Naive thymus-derived CD4-positive, alpha-beta T cell (primary cell): ENCODE measurements around the gene IL4I1. TPM values are rescaled to one million over a fixed set of nuclear protein-coding genes. Genes with fewer than 3 reads are reported as not detected.

Experiments
- ATAC-seq: fragments of 150-1000 bp; cut with Tn5 transposase; 2 replicates; pipeline ENCODE4 v1.10.0; 2021; ENCODE audit warnings: mild to moderate bottlenecking, moderate library complexity
- CTCF ChIA-PET: fragments of 350-600 bp; sonication (Branson Sonifier 250); formaldehyde crosslinking; loops from one replicate; lab custom pipeline; 2021; ENCODE audit warnings: antibody characterized with exemption; lab: Charles Lee
- POLR2A ChIA-PET: fragments of 350-600 bp; sonication (Branson Sonifier 250); formaldehyde crosslinking; loops from one replicate; lab custom pipeline; 2021; ENCODE audit warnings: antibody characterized with exemption, inconsistent platforms; lab: Charles Lee
- DNase-seq, 9 donors: peaks; one replicate each; pipeline versions ENCODE4 v3.0.0 to v3.0.0-alpha.2; 2020 to 2022; ENCODE audit warnings: mixed read lengths in 1 of 9
- H3K27ac ChIP-seq: one replicate; pipeline ENCODE4 v1.7.0; 2013; ENCODE audit warnings: mild to moderate bottlenecking, low read depth, low read length, moderate library complexity
- H3K27me3 ChIP-seq, 2 donors: one replicate each; pipeline ENCODE4 v1.7.0; 2013; ENCODE audit warnings: low read length in 2 of 2, mild to moderate bottlenecking in 2 of 2, moderate library complexity in 2 of 2; ENCODE audit not compliant: control insufficient read depth in 2 of 2, insufficient read depth in 2 of 2
- H3K36me3 ChIP-seq, 3 experiments: 1 replicate in 2 of 3; 2 replicates in 1 of 3; pipeline ENCODE4 v1.7.0; 2013; ENCODE audit warnings: low read length in 3 of 3, mild to moderate bottlenecking in 3 of 3, moderate library complexity in 1 of 3; ENCODE audit not compliant: insufficient read depth in 3 of 3, control insufficient read depth in 2 of 3
- H3K4me1 ChIP-seq, 2 donors: one replicate each; pipeline ENCODE4 v1.7.0; 2013; ENCODE audit warnings: low read length in 2 of 2, mild to moderate bottlenecking in 2 of 2, moderate library complexity in 1 of 2; ENCODE audit not compliant: control insufficient read depth in 2 of 2, insufficient read depth in 2 of 2
- H3K4me3 ChIP-seq: 2 replicates; pipeline ENCODE4 v1.7.0; 2013; ENCODE audit warnings: mild to moderate bottlenecking, low read length
- H3K9me3 ChIP-seq, 3 experiments: 1 replicate in 2 of 3; 2 replicates in 1 of 3; pipeline ENCODE4 v1.7.0; 2013; ENCODE audit warnings: low read length in 3 of 3; ENCODE audit not compliant: control insufficient read depth in 2 of 3
- H3K27ac Mint-ChIP-seq, 9 donors: one replicate each; pipeline ENCODE4 v1.8.0; 2020 to 2022; ENCODE audit warnings: mixed read lengths in 9 of 9, mild to moderate bottlenecking in 8 of 9, moderate library complexity in 5 of 9, inconsistent platforms in 2 of 9
- H3K27me3 Mint-ChIP-seq, 5 donors: one replicate each; pipeline ENCODE4 v1.8.0; 2021 to 2022; ENCODE audit warnings: mixed read lengths in 5 of 5, mild to moderate bottlenecking in 1 of 5
- H3K36me3 Mint-ChIP-seq, 5 donors: one replicate each; pipeline ENCODE4 v1.8.0; 2020 to 2022; ENCODE audit warnings: mixed read lengths in 5 of 5, mild to moderate bottlenecking in 3 of 5, inconsistent platforms in 1 of 5
- H3K4me1 Mint-ChIP-seq, 7 donors: one replicate each; pipeline ENCODE4 v1.8.0; 2020 to 2022; ENCODE audit warnings: mixed read lengths in 7 of 7, mild to moderate bottlenecking in 3 of 7, inconsistent platforms in 1 of 7
- H3K4me3 Mint-ChIP-seq, 10 donors: one replicate each; pipeline ENCODE4 v1.8.0; 2020 to 2022; ENCODE audit warnings: mild to moderate bottlenecking in 10 of 10, mixed read lengths in 10 of 10, moderate library complexity in 6 of 10, inconsistent platforms in 2 of 10
- H3K9me3 Mint-ChIP-seq, 11 donors: one replicate each; pipeline ENCODE4 v1.8.0; 2020 to 2022; ENCODE audit warnings: mixed read lengths in 11 of 11, mild to moderate bottlenecking in 4 of 11, inconsistent platforms in 1 of 11, moderate library complexity in 1 of 11
- intact Hi-C, 2 donors: fragments of 100-400 bp; cut with micrococcal nuclease; formaldehyde crosslinking; loops; one replicate each; pipeline ENCODE4 v1.15.1; 2023
- polyA plus RNA-seq, 2 donors: library from polyadenylated mRNA; unstranded; fragments of 300-500 nt; fragmentation: Illumina TruSeq; gene quantifications; one replicate each; pipeline ENCODE4 v1.2.3, GENCODE V29; 2021
- total RNA-seq, 6 experiments: library from RNA in 5 of 6; stranded (reverse) in 5 of 6; gene quantifications; 1 replicate in 5 of 6; 2 replicates in 1 of 6; pipeline ENCODE4 v1.2.3 and lab custom pipeline; 2021 to 2026

IL4I1 gene
- total and polyA plus RNA-seq, 7 experiments from 2014 or later, result 1.2 to 6.8 (median 1.9) TPM; not detected in 2

DNA sequence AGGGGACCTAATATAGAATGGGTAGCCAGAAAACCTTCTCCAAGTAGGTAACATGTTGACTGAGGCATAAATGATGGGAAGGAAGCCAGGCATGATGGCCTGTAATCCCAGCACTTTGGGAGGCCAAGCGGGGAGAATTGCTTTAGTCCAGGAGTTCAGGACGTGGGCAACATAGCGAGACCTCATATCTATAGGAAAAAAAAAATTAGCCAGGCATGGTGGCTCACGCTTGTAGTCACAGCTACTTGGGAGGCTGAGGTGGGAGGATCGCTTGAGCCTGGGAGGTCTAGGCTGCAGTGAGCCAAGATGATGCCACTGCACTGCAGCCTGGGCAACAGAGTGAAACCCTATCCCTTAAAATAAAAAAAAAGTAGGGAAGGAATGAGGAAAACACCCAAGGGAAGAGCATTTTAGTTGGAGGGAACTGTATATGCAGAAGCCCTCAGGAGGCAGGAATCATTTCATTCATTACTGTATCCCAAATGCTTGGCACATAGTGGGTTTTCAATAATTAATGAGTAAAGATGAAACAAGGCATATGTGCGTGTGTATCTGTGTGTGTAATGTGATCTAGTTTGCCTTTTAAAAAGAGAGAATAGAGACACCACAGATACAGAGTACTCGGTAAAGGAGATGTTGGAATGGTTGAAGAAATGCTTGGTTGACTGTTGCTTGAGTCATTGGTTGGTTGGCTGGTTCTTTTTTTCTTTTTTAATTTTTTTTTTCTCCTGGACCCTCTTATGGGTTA is 34.8 kb upstream of the IL4I1 start:
- H3K27ac Mint-ChIP-seq, result peak overlapping the region in 8 of 9 donors; percentile 32 to 97 (median 78)
- H3K36me3 ChIP-seq, result peaks cover 0 to 17% (median 0%) of the 10 kb centered on the region in 3 experiments
- peaks cover 0 to 50% (median 7%) of the 10 kb centered on the region in 5 donors for H3K36me3 Mint-ChIP-seq
- CTCF ChIA-PET, result interaction anchor here (2.1 kb wide), 1 partner anchor 11 kb away, joined by 6 read pairs; no protein-coding TSS in a partner anchor
- H3K27me3 Mint-ChIP-seq, result peaks cover 0 to 9% (median 0%) of the 10 kb centered on the region in 5 donors
- POLR2A ChIA-PET, result interaction anchor here (0.7 to 3.7 kb wide), 3 partner anchors 55 to 241 kb away, joined by 3 to 30 read pairs (median 8); partner anchors contain the start of genes AKT1S1, CPT1C and TBC1D17
- H3K27ac ChIP-seq, result no peak overlapping the region
- H3K4me1 ChIP-seq, result peaks cover 34 to 35% of the 10 kb centered on the region in 2 donors
- peaks cover 0 to 16% (median 3%) of the 10 kb centered on the region in 11 donors for H3K9me3 Mint-ChIP-seq
- no peaks in the 10 kb centered on the region for H3K27me3 ChIP-seq
- H3K9me3 ChIP-seq, result no peaks in the 10 kb centered on the region
- H3K4me1 Mint-ChIP-seq, result peaks cover 40 to 68% (median 64%) of the 10 kb centered on the region in 7 donors
- no peak for DNase-seq
- H3K4me3 Mint-ChIP-seq, result peak overlapping the region; percentile 10 to 97 (median 68)
- no peak overlapping the region for H3K4me3 ChIP-seq
- intact Hi-C loops, result no loop called here
- ATAC-seq, result no peak

DNA sequence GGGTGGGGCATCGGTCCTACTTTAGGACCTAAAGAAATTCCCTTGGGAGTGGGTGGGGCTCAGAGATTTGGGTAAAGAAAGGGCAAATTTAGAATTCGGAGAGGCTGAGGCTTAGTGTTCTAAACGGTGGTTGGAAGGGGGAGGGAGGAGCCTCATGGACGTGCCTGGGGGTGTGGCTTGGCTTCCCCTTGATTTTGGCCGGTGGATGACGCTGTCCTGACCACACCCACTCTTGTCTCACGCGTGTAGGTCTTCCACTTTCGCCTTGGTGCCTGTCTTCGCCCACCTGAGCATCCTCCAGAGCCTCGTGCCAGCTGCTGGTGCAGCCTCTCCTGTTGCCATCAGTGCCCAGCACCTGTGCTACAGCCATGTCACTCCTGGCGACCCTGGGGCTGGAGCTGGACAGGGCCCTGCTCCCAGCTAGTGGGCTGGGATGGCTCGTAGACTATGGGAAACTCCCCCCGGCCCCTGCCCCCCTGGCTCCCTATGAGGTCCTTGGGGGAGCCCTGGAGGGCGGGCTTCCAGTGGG is 33.9 kb upstream of the IL4I1 start:
- POLR2A ChIA-PET, result interaction anchor here (0.7 to 3.7 kb wide), 10 partner anchors 11 to 428 kb away, joined by 3 to 30 read pairs (median 4); partner anchors contain the start of genes AKT1S1, CPT1C, IL4I1 and PTOV1
- Mint-ChIP-seq H3K4me3 (peak overlapping the region in 8 of 10 donors; percentile 47 to 97 (median 96)), H3K27me3 (peaks cover 0 to 3% (median 0%) of the 10 kb centered on the region in 5 donors), H3K4me1 (peaks cover 41 to 71% (median 65%) of the 10 kb centered on the region in 7 donors), H3K9me3 (peaks cover 0 to 16% (median 3%) of the 10 kb centered on the region in 11 donors), H3K36me3 (peaks cover 0 to 54% (median 7%) of the 10 kb centered on the region in 5 donors), H3K27ac (peak overlapping the region; percentile 36 to 98 (median 96))
- CTCF ChIA-PET, result interaction anchor here (2.1 kb wide), 1 partner anchor 12 kb away, joined by 6 read pairs; no protein-coding TSS in a partner anchor
- ATAC-seq (no peak), DNase-seq (peak in 1 of 9 donors; percentile 41)
- intact Hi-C loops, result no loop called here
- Histone ChIP-seq H3K9me3 (no peaks in the 10 kb centered on the region), H3K27ac (peak overlapping the region; percentile 99), H3K27me3 (no peaks in the 10 kb centered on the region), H3K4me3 (peak overlapping the region; percentile 100), H3K4me1 (peaks cover 34 to 35% of the 10 kb centered on the region in 2 donors), H3K36me3 (peaks cover 0 to 18% (median under 1%) of the 10 kb centered on the region in 3 experiments)

- Histone ChIP-seq H3K9me3 (no peaks in the 10 kb centered on the region), H3K27me3 (no peaks in the 10 kb centered on the region), H3K36me3 (peaks cover 0 to 18% (median 4%) of the 10 kb centered on the region in 3 experiments), H3K27ac (peak overlapping the region; percentile 99), H3K4me3 (peak overlapping the region; percentile 100), H3K4me1 (peaks cover 34 to 35% of the 10 kb centered on the region in 2 donors)
- Mint-ChIP-seq H3K4me1 (peaks cover 46 to 76% (median 68%) of the 10 kb centered on the region in 7 donors), H3K27me3 (peaks cover 0 to 3% (median 0%) of the 10 kb centered on the region in 5 donors), H3K27ac (peak overlapping the region; percentile 96 to 99 (median 97)), H3K36me3 (peaks cover 0 to 57% (median 11%) of the 10 kb centered on the region in 5 donors), H3K4me3 (peak overlapping the region; percentile 95 to 100 (median 97)), H3K9me3 (peaks cover 0 to 16% (median 3%) of the 10 kb centered on the region in 11 donors)
- intact Hi-C loops, result loop anchor here (1.0 to 5.0 kb wide), 12 partner anchors 33 to 874 kb away; partner anchors contain the start of genes AKT1S1 (in 2 of the 2), TBC1D17 (in 2 of the 2), VRK3 (in 2 of the 2) and FUZ (in 1 of the 2)
- POLR2A ChIA-PET, result interaction anchor here (0.6 to 3.7 kb wide), 18 partner anchors 8 to 875 kb away, joined by 3 to 30 read pairs (median 3); partner anchors contain the start of genes AKT1S1, IL4I1, PTOV1 and TBC1D17
- CTCF ChIA-PET, result interaction anchor here (0.6 to 2.1 kb wide), 3 partner anchors 9 to 54 kb away, joined by 3 to 6 read pairs (median 3); no protein-coding TSS in a partner anchor
- DNase-seq, result peak in 8 of 9 donors; percentile 88 to 97 (median 96)
- peak; percentile 92 for ATAC-seq
Observed at GRCh38 chr19:49929611-49930482, 33.2 kb upstream of the IL4I1 start.

DNA sequence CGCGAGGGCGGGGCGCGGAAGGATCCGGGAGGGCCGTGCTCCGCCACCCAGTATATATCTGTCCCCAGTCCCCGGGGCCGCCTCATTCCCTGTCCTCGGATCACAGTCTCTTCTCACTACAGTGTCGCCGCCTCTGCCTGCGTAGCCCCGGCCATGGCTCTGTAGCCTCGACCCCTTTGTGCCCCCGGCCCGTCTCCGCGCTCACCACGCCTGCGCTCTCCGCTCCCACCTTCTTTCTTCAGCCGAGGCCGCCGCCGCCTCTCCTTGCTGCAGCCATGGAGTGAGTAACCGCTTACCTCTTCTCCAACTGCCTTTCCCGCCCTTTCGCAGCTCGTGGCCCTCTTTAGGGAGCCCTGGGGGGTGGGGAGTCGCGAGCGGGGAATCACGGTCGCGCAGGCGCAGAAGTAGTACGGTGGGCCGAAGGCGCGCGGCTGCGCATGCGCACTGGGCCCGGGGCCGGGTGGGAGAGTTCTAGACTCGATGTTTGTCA is 32.5 kb upstream of the IL4I1 start, which contains the start of the genes ATF5 and NUP62:
TSS of gene ATF5 (plus strand) at position 85 of the 490 bp plus-strand sequence. CDS start 1,646 bp downstream, outside the sequence.
TSS of gene NUP62 (minus strand) at position 384 of the 490 bp plus-strand sequence. CDS start 19,697 bp downstream, outside the sequence.
- H3K27ac ChIP-seq, result peak within 1 kb of the TSS; percentile 99
- ChIA-PET POLR2A (interaction anchor here (0.6 to 3.7 kb wide), 19 partner anchors 8 to 876 kb away, joined by 3 to 30 read pairs (median 3); partner anchors contain the start of genes AKT1S1, IL4I1, RRAS and TBC1D17), CTCF (interaction anchor here (0.9 to 2.1 kb wide), 3 partner anchors 13 to 55 kb away, joined by 3 to 6 read pairs (median 3); no protein-coding TSS in a partner anchor)
- peaks cover 34 to 35% of the 10 kb centered on the region in 2 donors for H3K4me1 ChIP-seq
- peak within 1 kb of the TSS; percentile 100 for H3K4me3 ChIP-seq
- intact Hi-C loops, result loop anchor here (1.0 to 5.0 kb wide), 12 partner anchors 32 to 875 kb away; partner anchors contain the start of genes AKT1S1 (in 2 of the 2), TBC1D17 (in 2 of the 2), VRK3 (in 2 of the 2) and FUZ (in 1 of the 2)
- H3K27me3 ChIP-seq, result no peaks in the 10 kb centered on the region
- DNase-seq (peak; percentile 88 to 98 (median 94)), ATAC-seq (peak; percentile 63)
- peak within 1 kb of the TSS; percentile 95 to 100 (median 97) for H3K4me3 Mint-ChIP-seq
- no peaks in the 10 kb centered on the region for H3K9me3 ChIP-seq
- peaks cover 46 to 79% (median 72%) of the 10 kb centered on the region in 7 donors for H3K4me1 Mint-ChIP-seq
- H3K27ac Mint-ChIP-seq, result peak within 1 kb of the TSS; percentile 96 to 99 (median 97)
- peaks cover 0 to 3% (median 0%) of the 10 kb centered on the region in 5 donors for H3K27me3 Mint-ChIP-seq
- peaks cover 0 to 16% (median 3%) of the 10 kb centered on the region in 11 donors for H3K9me3 Mint-ChIP-seq
- H3K36me3 Mint-ChIP-seq, result peaks cover 0 to 57% (median 11%) of the 10 kb centered on the region in 5 donors
- peaks cover 0 to 23% (median 4%) of the 10 kb centered on the region in 3 experiments for H3K36me3 ChIP-seq
